PC-9 (cell line): ENCODE measurements around the gene RRP9. TPM values are rescaled to one million over a fixed set of nuclear protein-coding genes. Genes with fewer than 3 reads are reported as not detected.

ENCODE experiments used
- BruUV-seq: library from RNA; stranded (reverse); fragments of 400-500 nt; replicated peaks from 2 replicates; lab custom pipeline; 2021; lab: Mats Ljungman, UMichigan
- CTCF ChIA-PET: fragments of 300-600 bp; sonication (Branson Sonifier 250); formaldehyde crosslinking; loops from one replicate; lab custom pipeline; 2022; ENCODE audit warnings: antibody characterized with exemption; lab: Charles Lee
- POLR2A ChIA-PET: fragments of 300-600 bp; sonication (Branson Sonifier 250); formaldehyde crosslinking; loops from one replicate; lab custom pipeline; 2022; ENCODE audit warnings: antibody characterized with exemption; ENCODE audit not compliant: unreplicated experiment; lab: Charles Lee
- DNase-seq, 2 experiments: peaks; one replicate each; pipeline versions ENCODE4 v3.0.0 to v3.0.0-alpha.2; 2015 to 2022; ENCODE audit warnings: mixed read lengths in 1 of 2
- H2AFZ ChIP-seq: fragments of 200-600 bp; sonication (generic); 2 replicates; pipeline ENCODE4 v1.8.1; 2017; ENCODE audit warnings: antibody characterized with exemption
- H3F3A ChIP-seq: fragments of 200-600 bp; sonication (generic); 2 replicates; pipeline ENCODE4 v1.8.1; 2017; ENCODE audit warnings: antibody characterized with exemption, mild to moderate bottlenecking, low read depth; ENCODE audit not compliant: insufficient read depth
- H3K27ac ChIP-seq: fragments of 200-600 bp; sonication (generic); 2 replicates; pipeline ENCODE4 v1.6.1; 2016; ENCODE audit warnings: mixed run types
- H3K27me3 ChIP-seq: fragments of 200-600 bp; sonication (generic); 2 replicates; pipeline ENCODE4 v1.6.1; 2016; ENCODE audit warnings: low read depth, mixed run types; ENCODE audit not compliant: insufficient read depth
- H3K36me3 ChIP-seq: fragments of 200-600 bp; sonication (generic); 2 replicates; pipeline ENCODE4 v1.6.1; 2016; ENCODE audit warnings: low read depth, mixed run types
- H3K4me1 ChIP-seq: fragments of 200-600 bp; sonication (generic); replicated peaks from 2 replicates; pipeline ENCODE4 v1.6.1; 2016; ENCODE audit warnings: mixed run types; ENCODE audit not compliant: insufficient read depth
- H3K4me2 ChIP-seq: fragments of 200-600 bp; sonication (generic); 2 replicates; pipeline ENCODE4 v1.6.1; 2017; ENCODE audit warnings: mixed run types
- H3K4me3 ChIP-seq: fragments of 200-600 bp; sonication (generic); 2 replicates; pipeline ENCODE4 v1.6.1; 2016; ENCODE audit warnings: mixed run types
- H3K79me2 ChIP-seq: fragments of 200-600 bp; sonication (generic); 2 replicates; pipeline ENCODE4 v1.6.1; 2017; ENCODE audit warnings: low read depth, mixed run types
- H3K9me2 ChIP-seq: fragments of 200-600 bp; sonication (generic); 2 replicates; pipeline ENCODE4 v1.8.1; 2017; ENCODE audit warnings: mild to moderate bottlenecking; ENCODE audit not compliant: insufficient read depth
- H3K9me3 ChIP-seq: fragments of 200-600 bp; sonication (generic); 2 replicates; pipeline ENCODE4 v1.8.1; 2016; ENCODE audit warnings: low read depth; ENCODE audit not compliant: insufficient read depth
- H4K20me1 ChIP-seq: fragments of 200-600 bp; sonication (generic); 2 replicates; pipeline ENCODE4 v1.8.1; 2017; ENCODE audit not compliant: insufficient read depth
- CTCF ChIP-seq: fragments of 200-600 bp; sonication (generic); conservative IDR thresholded peaks from 2 replicates; pipeline ENCODE4 v1.6.1; 2017; ENCODE audit warnings: mixed run types, antibody characterized with exemption, mild to moderate bottlenecking, moderate library complexity
- EZH2 ChIP-seq: fragments of 200-600 bp; sonication (generic); IDR thresholded peaks from 2 replicates; pipeline ENCODE4 v1.8.0; 2017; ENCODE audit warnings: antibody characterized with exemption, low read depth
- intact Hi-C: fragments of 100-400 bp; cut with micrococcal nuclease; formaldehyde crosslinking; loops from one replicate; pipeline ENCODE4 v1.10.0; 2022; ENCODE audit not compliant: unreplicated experiment
- total RNA-seq: library from RNA; stranded (reverse); gene quantifications from 2 replicates; pipeline ENCODE4 v1.2.3, GENCODE V29; 2021

Gene RRP9
- total RNA-seq, 1 experiment from 2014 or later = 23.4 TPM

DNA sequence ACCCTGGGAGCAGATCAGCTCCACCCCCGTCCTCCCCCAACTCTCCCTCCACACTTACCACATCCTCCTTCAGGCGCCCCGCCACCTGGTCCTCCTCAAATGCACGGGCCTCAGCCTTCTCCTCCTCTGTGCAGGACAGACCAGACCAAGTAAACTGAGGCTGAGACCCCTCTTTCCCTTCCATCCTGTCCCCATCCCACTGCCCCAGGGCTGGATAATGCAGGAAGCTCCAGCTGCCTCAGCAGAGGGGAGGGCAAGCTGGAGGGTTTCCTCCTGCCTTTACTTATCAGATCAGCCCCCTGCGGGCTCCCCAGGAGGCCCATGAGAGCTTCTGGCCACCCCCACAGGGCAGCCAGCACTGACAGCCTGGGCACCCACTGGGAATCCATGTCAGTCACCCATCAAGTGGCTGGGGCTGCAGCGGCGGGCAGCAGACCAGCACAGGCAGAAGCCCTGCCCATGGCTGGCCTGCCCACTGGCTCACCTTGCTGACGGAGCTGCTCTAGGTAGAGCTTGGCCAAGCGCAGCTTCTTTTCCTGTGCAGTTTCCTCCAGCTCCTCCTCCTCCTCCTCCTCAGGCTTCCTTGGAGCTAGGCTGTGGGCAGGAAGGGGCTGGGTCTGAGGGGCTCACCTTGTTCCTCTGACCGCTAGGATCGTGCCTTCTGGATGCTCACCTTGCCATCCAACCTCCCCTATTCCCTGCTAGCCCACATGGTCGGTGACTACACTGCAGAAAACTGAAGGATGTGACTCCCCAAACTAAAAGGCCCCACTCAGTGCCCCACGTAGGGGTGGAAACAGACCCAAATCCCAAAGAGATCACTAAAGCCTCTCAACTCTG is 3.9 kb downstream of the RRP9 start:
- TF ChIP-seq EZH2 (no peak), CTCF (no peak)
- no peaks in the 10 kb centered on the region for H3K9me3 ChIP-seq
- CTCF ChIA-PET = no interaction called here
- H3K4me2 ChIP-seq = no peak overlapping the region
- H3K27ac ChIP-seq = no peak overlapping the region
- peaks cover 26% of the 10 kb centered on the region for H3K79me2 ChIP-seq
- H3K36me3 ChIP-seq = no peaks in the 10 kb centered on the region; the same call in 1 of the 2 replicates
- intact Hi-C loops = no loop called here
- peaks cover 9% of the 10 kb centered on the region; the same call in 1 of the 2 replicates for H3K4me1 ChIP-seq
- peaks cover 5% of the 10 kb centered on the region; the same call in 1 of the 2 replicates for H4K20me1 ChIP-seq
- H3K4me3 ChIP-seq = no peak overlapping the region
- POLR2A ChIA-PET = no interaction called here
- no peak overlapping the region for H2AFZ ChIP-seq
- H3K9me2 ChIP-seq = no peaks in the 10 kb centered on the region
- H3K27me3 ChIP-seq = no peaks in the 10 kb centered on the region
- no peak for DNase-seq
- H3F3A ChIP-seq = no peaks in the 10 kb centered on the region; the same call in 1 of the 2 replicates
- BruUV-seq = no TSS peak

- ChIA-PET CTCF (no interaction called here), POLR2A (no interaction called here)
- Histone ChIP-seq H3K4me2 (no peak overlapping the region), H3K27ac (no peak overlapping the region), H4K20me1 (peaks cover 5% of the 10 kb centered on the region; the same call in 1 of the 2 replicates), H3F3A (no peaks in the 10 kb centered on the region), H3K79me2 (peaks cover 26% of the 10 kb centered on the region), H3K9me3 (no peaks in the 10 kb centered on the region), H3K27me3 (no peaks in the 10 kb centered on the region), H3K9me2 (no peaks in the 10 kb centered on the region), H3K36me3 (no peaks in the 10 kb centered on the region; the same call in 1 of the 2 replicates), H3K4me3 (no peak overlapping the region), H3K4me1 (0 out of 2 replicates have a peak, but pooled peaks cover 8% of the 10 kb centered on the region), H2AFZ (no peak overlapping the region)
- no peak for DNase-seq
- no TSS peak for BruUV-seq
- intact Hi-C loops = no loop called here
- TF ChIP-seq EZH2 = no peak
- no peak for TF ChIP-seq CTCF
Observed at GRCh38 chr3:51937014-51937413, 4.7 kb downstream of the RRP9 start.

DNA sequence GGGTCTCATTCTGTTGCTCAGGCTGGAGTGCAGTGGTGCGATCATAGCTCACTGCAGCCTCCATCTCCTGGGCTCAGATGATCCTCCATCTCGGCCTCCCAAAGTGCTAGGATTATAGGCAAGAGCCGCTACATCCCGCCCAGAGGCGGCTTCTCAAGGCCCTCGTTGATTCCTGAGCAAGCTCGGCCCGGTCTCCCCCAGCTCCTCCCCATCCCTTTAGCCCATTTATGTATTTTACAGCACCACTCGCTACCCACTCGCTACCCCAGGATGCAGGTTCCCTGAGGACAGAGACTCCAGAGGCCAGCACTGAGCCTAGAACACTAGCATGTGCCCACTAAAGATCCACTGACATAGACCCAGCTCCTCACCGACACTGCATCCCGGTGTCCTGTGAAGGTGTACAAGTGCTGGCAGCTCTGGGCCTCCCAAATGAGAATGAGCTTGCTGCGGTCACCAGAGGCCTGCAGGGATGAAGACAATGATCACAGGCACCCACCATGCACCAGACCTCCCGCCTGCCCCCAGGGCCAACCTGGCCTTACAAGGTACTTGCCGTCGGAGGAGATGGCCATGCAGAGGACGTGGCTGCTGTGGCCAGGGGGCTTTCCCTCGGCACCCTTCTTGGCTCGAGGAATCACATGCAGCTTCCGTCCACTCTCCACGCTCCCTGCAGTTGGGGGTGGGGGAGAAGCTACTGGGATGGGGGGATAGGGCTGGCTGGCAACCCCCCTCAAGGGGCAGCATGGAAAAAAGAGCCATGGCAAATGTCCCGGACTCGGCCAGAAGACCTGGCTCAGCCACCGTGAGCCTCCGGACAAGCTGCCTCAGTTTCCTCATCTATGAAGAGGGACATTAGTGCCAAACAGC is 5.6 kb downstream of the RRP9 start:
- Histone ChIP-seq H3F3A (no peaks in the 10 kb centered on the region), H3K27me3 (no peaks in the 10 kb centered on the region), H2AFZ (no peak overlapping the region), H3K9me3 (no peaks in the 10 kb centered on the region), H3K4me1 (0 out of 2 replicates have a peak, but pooled peaks cover 8% of the 10 kb centered on the region), H3K4me3 (no peak overlapping the region), H4K20me1 (peaks cover 5% of the 10 kb centered on the region; the same call in 1 of the 2 replicates), H3K27ac (no peak overlapping the region), H3K9me2 (no peaks in the 10 kb centered on the region), H3K79me2 (peaks cover 21% of the 10 kb centered on the region), H3K36me3 (no peaks in the 10 kb centered on the region; the same call in 1 of the 2 replicates), H3K4me2 (no peak overlapping the region)
- DNase-seq = no peak
- ChIA-PET CTCF (no interaction called here), POLR2A (no interaction called here)
- BruUV-seq = no TSS peak
- intact Hi-C loops = no loop called here
- TF ChIP-seq CTCF (no peak), EZH2 (no peak)
